WTC11 (cell line): Measurements from ENCODE around the gene ACOXL. TPM values are rescaled to one million over a fixed set of nuclear protein-coding genes. Genes with fewer than 3 reads are reported as not detected.

ENCODE experiments used
- ATAC-seq: fragments of 200-7000 bp; cut with Tn5 transposase; 2 replicates; pipeline ENCODE4 v1.10.0; 2021; ENCODE audit warnings: mild to moderate bottlenecking, moderate library complexity
- CTCF ChIA-PET: fragments of 300-600 bp; sonication (Branson Sonifier 250); formaldehyde crosslinking; loops from one replicate; lab custom pipeline; 2021; ENCODE audit warnings: antibody characterized with exemption; lab: Charles Lee
- POLR2A ChIA-PET: fragments of 350-600 bp; sonication (Branson Sonifier 250); formaldehyde crosslinking; loops from one replicate; lab custom pipeline; 2021; ENCODE audit warnings: antibody characterized with exemption; lab: Charles Lee
- DNase-seq: peaks from one replicate; pipeline ENCODE4 v3.0.0; 2021; ENCODE audit warnings: low spot score
- H3K27ac Mint-ChIP-seq: 2 replicates; pipeline ENCODE4 v1.8.0; 2021; ENCODE audit warnings: mixed read lengths
- H3K27me3 Mint-ChIP-seq: 2 replicates; pipeline ENCODE4 v1.8.0; 2021; ENCODE audit warnings: low read depth, mild to moderate bottlenecking, moderate library complexity, mixed read lengths
- H3K36me3 Mint-ChIP-seq: 2 replicates; pipeline ENCODE4 v1.8.0; 2021; ENCODE audit warnings: mixed read lengths
- H3K4me1 Mint-ChIP-seq: 2 replicates; pipeline ENCODE4 v1.8.0; 2022; ENCODE audit warnings: mixed read lengths
- H3K4me3 Mint-ChIP-seq: 2 replicates; pipeline ENCODE4 v1.8.0; 2021; ENCODE audit warnings: mild to moderate bottlenecking, moderate library complexity, mixed read lengths
- H3K9me3 Mint-ChIP-seq: 2 replicates; pipeline ENCODE4 v1.8.0; 2021; ENCODE audit warnings: mixed read lengths
- CREM ChIP-seq: sonication (generic); formaldehyde crosslinking; IDR thresholded peaks from 2 replicates; pipeline ENCODE4 v1.8.1; 2022; ENCODE audit warnings: mild to moderate bottlenecking, missing genetic modification reagents, moderate library complexity
- FOXK1 ChIP-seq: sonication (generic); formaldehyde crosslinking; IDR thresholded peaks from 2 replicates; pipeline ENCODE4 v1.8.0; 2022; ENCODE audit warnings: mild to moderate bottlenecking, moderate library complexity, missing genetic modification reagents
- FOXP1 ChIP-seq: sonication (generic); formaldehyde crosslinking; IDR thresholded peaks from 2 replicates; pipeline ENCODE4 v1.8.0; 2022; ENCODE audit warnings: missing genetic modification reagents, mild to moderate bottlenecking, moderate library complexity, borderline replicate concordance
- FOXP4 ChIP-seq: sonication (generic); formaldehyde crosslinking; IDR thresholded peaks from 2 replicates; pipeline ENCODE4 v1.8.0; 2022; ENCODE audit warnings: mild to moderate bottlenecking, missing genetic modification reagents
- JUN ChIP-seq: sonication (generic); formaldehyde crosslinking; IDR thresholded peaks from 2 replicates; pipeline ENCODE4 v1.8.0; 2023; ENCODE audit warnings: mild to moderate bottlenecking, missing genetic modification reagents
- NFE2L1 ChIP-seq: sonication (generic); formaldehyde crosslinking; IDR thresholded peaks from 2 replicates; pipeline ENCODE4 v1.8.1; 2023; ENCODE audit warnings: missing genetic modification reagents
- NFYB ChIP-seq: sonication (generic); formaldehyde crosslinking; conservative IDR thresholded peaks from 2 replicates; pipeline ENCODE4 v1.8.0; 2022; ENCODE audit warnings: low read depth, missing genetic modification reagents
- NR1H2 ChIP-seq: sonication (generic); formaldehyde crosslinking; IDR thresholded peaks from 2 replicates; pipeline ENCODE4 v1.9.0; 2021; ENCODE audit warnings: mild to moderate bottlenecking, moderate library complexity, missing genetic modification reagents
- NR2C2 ChIP-seq: sonication (generic); formaldehyde crosslinking; IDR thresholded peaks from 2 replicates; pipeline ENCODE4 v1.8.0; 2022; ENCODE audit warnings: mild to moderate bottlenecking, missing genetic modification reagents
- OVOL2 ChIP-seq: fragments of 250-450 bp; sonication (Bioruptor Pico); IDR thresholded peaks from 2 replicates; pipeline ENCODE4 v1.9.0; 2021; ENCODE audit warnings: mild to moderate bottlenecking, borderline replicate concordance
- SOX15 ChIP-seq: fragments of 250-450 bp; sonication (Bioruptor Pico); IDR thresholded peaks from 2 replicates; pipeline ENCODE4 v1.9.0; 2021; ENCODE audit warnings: mild to moderate bottlenecking
- STAT6 ChIP-seq: sonication (generic); formaldehyde crosslinking; conservative IDR thresholded peaks from 2 replicates; pipeline ENCODE4 v1.8.1; 2023; ENCODE audit warnings: mild to moderate bottlenecking, low read depth, missing genetic modification reagents, moderate library complexity
- TCF7 ChIP-seq: sonication (generic); formaldehyde crosslinking; IDR thresholded peaks from 2 replicates; pipeline ENCODE4 v1.8.0; 2022; ENCODE audit warnings: mild to moderate bottlenecking, low read depth, missing genetic modification reagents, moderate library complexity
- TEAD1 ChIP-seq: sonication (generic); formaldehyde crosslinking; IDR thresholded peaks from 2 replicates; pipeline ENCODE4 v1.8.0; 2022; ENCODE audit warnings: mild to moderate bottlenecking, missing genetic modification reagents
- ZMAT4 ChIP-seq: fragments of 250-450 bp; sonication (Bioruptor Pico); IDR thresholded peaks from 2 replicates; pipeline ENCODE4 v1.9.0; 2021; ENCODE audit warnings: mild to moderate bottlenecking
- ZNF121 ChIP-seq: sonication (generic); formaldehyde crosslinking; IDR thresholded peaks from 2 replicates; pipeline ENCODE4 v1.8.0; 2023; ENCODE audit warnings: missing genetic modification reagents
- ZNF138 ChIP-seq: sonication (generic); formaldehyde crosslinking; conservative IDR thresholded peaks from 2 replicates; pipeline ENCODE4 v1.8.1; 2022; ENCODE audit warnings: mild to moderate bottlenecking, moderate library complexity, missing genetic modification reagents
- ZNF219 ChIP-seq: sonication (generic); formaldehyde crosslinking; IDR thresholded peaks from 2 replicates; pipeline ENCODE4 v1.8.0; 2023; ENCODE audit warnings: missing genetic modification reagents, mild to moderate bottlenecking, borderline replicate concordance
- ZNF671 ChIP-seq: fragments of 250-450 bp; sonication (Bioruptor Pico); IDR thresholded peaks from 2 replicates; pipeline ENCODE4 v1.8.0; 2021; ENCODE audit warnings: mild to moderate bottlenecking
- total RNA-seq: library from RNA; stranded (reverse); gene quantifications from 3 replicates; pipeline ENCODE4 v1.2.3, GENCODE V29; 2021
- TF ChIP-seq, protein P1 (sequence below): sonication (generic); formaldehyde crosslinking; IDR thresholded peaks from 2 replicates; pipeline ENCODE4 v1.8.1; 2023; ENCODE audit warnings: mild to moderate bottlenecking, missing genetic modification reagents, moderate library complexity
- TF ChIP-seq, protein P2 (sequence below): sonication (generic); formaldehyde crosslinking; conservative IDR thresholded peaks from 2 replicates; pipeline ENCODE4 v1.8.1; 2022; ENCODE audit warnings: mild to moderate bottlenecking, missing genetic modification reagents
- TF ChIP-seq, protein P3 (sequence below): sonication (generic); formaldehyde crosslinking; IDR thresholded peaks from 2 replicates; pipeline ENCODE4 v1.8.0; 2022; ENCODE audit warnings: missing genetic modification reagents
- TF ChIP-seq, protein P4 (sequence below): sonication (generic); formaldehyde crosslinking; IDR thresholded peaks from 2 replicates; pipeline ENCODE4 v1.8.1; 2023; ENCODE audit warnings: mild to moderate bottlenecking, moderate library complexity, missing genetic modification reagents

The ACOXL gene
- total RNA-seq, 1 experiment from 2014 or later = 14.9 TPM

DNA sequence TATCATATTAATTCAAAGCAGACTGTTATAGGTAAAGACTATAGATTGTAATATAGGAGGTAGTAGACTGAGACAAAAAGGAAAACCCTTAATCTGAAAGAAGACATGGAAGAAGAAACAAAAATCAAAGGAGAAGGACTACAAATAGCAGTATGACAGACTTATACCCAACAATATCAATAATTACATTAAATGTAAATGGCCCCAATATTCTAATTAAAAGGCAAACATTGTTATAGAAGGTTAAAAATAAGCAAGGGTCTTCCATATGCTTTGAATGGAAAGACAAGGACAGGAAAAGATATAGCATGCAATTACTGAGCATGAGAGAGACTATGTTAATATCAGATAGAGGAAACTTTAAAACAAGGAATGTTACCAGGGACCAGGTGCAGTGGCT lies 278.8 kb downstream of the ACOXL start:
- Mint-ChIP-seq H3K4me1 (no peaks in the 10 kb centered on the region), H3K27me3 (no peaks in the 10 kb centered on the region; the same call in 1 of the 2 replicates), H3K4me3 (no peak overlapping the region), H3K9me3 (peaks cover 56% of the 10 kb centered on the region), H3K27ac (no peak overlapping the region), H3K36me3 (peaks cover 40% of the 10 kb centered on the region)
- no peak for DNase-seq
- TF ChIP-seq, protein P1, sequence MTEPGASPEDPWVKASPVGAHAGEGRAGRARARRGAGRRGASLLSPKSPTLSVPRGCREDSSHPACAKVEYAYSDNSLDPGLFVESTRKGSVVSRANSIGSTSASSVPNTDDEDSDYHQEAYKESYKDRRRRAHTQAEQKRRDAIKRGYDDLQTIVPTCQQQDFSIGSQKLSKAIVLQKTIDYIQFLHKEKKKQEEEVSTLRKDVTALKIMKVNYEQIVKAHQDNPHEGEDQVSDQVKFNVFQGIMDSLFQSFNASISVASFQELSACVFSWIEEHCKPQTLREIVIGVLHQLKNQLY (CRISPR knock-in tag) = no peak
- TF ChIP-seq FOXP1 = no peak
- TF ChIP-seq CREM (CRISPR knock-in tag) = no peak
- TF ChIP-seq OVOL2 (CRISPR knock-in tag) = no peak
- TF ChIP-seq ZNF121 (CRISPR knock-in tag) = no peak
- no peak for TF ChIP-seq TEAD1 (CRISPR knock-in tag)
- TF ChIP-seq, protein P2, sequence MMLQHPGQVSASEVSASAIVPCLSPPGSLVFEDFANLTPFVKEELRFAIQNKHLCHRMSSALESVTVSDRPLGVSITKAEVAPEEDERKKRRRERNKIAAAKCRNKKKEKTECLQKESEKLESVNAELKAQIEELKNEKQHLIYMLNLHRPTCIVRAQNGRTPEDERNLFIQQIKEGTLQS (CRISPR knock-in tag) = no peak
- TF ChIP-seq NR1H2 (CRISPR knock-in tag) = no peak
- no peak for ATAC-seq
- ChIA-PET POLR2A (no interaction called here), CTCF (no interaction called here)

GRCh38 chr2:111015283-111015995 lies 283.1 kb downstream of the ACOXL start:
- ChIA-PET POLR2A (no interaction called here), CTCF (no interaction called here)
- Mint-ChIP-seq H3K9me3 (peaks cover 34% of the 10 kb centered on the region), H3K4me1 (no peaks in the 10 kb centered on the region), H3K27ac (no peak overlapping the region), H3K27me3 (no peaks in the 10 kb centered on the region), H3K4me3 (no peak overlapping the region), H3K36me3 (peaks cover 25% of the 10 kb centered on the region)
- DNase-seq = no peak
- no peak for TF ChIP-seq NFYB
- no peak for TF ChIP-seq NFE2L1 (CRISPR knock-in tag)
- no peak for TF ChIP-seq ZNF138 (CRISPR knock-in tag)
- no peak for TF ChIP-seq TCF7 (CRISPR knock-in tag)
- no peak for TF ChIP-seq FOXK1 (CRISPR knock-in tag)
- TF ChIP-seq, protein P3, sequence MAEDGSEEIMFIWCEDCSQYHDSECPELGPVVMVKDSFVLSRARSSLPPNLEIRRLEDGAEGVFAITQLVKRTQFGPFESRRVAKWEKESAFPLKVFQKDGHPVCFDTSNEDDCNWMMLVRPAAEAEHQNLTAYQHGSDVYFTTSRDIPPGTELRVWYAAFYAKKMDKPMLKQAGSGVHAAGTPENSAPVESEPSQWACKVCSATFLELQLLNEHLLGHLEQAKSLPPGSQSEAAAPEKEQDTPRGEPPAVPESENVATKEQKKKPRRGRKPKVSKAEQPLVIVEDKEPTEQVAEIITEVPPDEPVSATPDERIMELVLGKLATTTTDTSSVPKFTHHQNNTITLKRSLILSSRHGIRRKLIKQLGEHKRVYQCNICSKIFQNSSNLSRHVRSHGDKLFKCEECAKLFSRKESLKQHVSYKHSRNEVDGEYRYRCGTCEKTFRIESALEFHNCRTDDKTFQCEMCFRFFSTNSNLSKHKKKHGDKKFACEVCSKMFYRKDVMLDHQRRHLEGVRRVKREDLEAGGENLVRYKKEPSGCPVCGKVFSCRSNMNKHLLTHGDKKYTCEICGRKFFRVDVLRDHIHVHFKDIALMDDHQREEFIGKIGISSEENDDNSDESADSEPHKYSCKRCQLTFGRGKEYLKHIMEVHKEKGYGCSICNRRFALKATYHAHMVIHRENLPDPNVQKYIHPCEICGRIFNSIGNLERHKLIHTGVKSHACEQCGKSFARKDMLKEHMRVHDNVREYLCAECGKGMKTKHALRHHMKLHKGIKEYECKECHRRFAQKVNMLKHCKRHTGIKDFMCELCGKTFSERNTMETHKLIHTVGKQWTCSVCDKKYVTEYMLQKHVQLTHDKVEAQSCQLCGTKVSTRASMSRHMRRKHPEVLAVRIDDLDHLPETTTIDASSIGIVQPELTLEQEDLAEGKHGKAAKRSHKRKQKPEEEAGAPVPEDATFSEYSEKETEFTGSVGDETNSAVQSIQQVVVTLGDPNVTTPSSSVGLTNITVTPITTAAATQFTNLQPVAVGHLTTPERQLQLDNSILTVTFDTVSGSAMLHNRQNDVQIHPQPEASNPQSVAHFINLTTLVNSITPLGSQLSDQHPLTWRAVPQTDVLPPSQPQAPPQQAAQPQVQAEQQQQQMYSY = no peak
- TF ChIP-seq ZNF219 (CRISPR knock-in tag) = no peak
- TF ChIP-seq ZNF671 (CRISPR knock-in tag) = no peak
- TF ChIP-seq STAT6 (CRISPR knock-in tag) = no peak
- TF ChIP-seq ZMAT4 (CRISPR knock-in tag) = no peak
- TF ChIP-seq NR2C2 = no peak
- TF ChIP-seq SOX15 (CRISPR knock-in tag) = no peak
- TF ChIP-seq, protein P4, sequence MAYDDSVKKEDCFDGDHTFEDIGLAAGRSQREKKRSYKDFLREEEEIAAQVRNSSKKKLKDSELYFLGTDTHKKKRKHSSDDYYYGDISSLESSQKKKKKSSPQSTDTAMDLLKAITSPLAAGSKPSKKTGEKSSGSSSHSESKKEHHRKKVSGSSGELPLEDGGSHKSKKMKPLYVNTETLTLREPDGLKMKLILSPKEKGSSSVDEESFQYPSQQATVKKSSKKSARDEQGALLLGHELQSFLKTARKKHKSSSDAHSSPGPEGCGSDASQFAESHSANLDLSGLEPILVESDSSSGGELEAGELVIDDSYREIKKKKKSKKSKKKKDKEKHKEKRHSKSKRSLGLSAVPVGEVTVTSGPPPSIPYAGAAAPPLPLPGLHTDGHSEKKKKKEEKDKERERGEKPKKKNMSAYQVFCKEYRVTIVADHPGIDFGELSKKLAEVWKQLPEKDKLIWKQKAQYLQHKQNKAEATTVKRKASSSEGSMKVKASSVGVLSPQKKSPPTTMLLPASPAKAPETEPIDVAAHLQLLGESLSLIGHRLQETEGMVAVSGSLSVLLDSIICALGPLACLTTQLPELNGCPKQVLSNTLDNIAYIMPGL (CRISPR knock-in tag) = no peak
- TF ChIP-seq JUN (CRISPR knock-in tag) = no peak
- no peak for TF ChIP-seq FOXP4
- TF ChIP-seq FOXP1 = no peak
- TF ChIP-seq, all 79 proteins: peak for 0
- no peak for ATAC-seq
